ENCODE measurements around the gene WDR54. TPM values are rescaled to one million over a fixed set of nuclear protein-coding genes. Genes with fewer than 3 reads are reported as not detected.
"Not testable (repeated sequence)": the region's sequence is repeated elsewhere in the genome, so short reads cannot be mapped to it uniquely, and the experiment has no call there.

Gene WDR54
- total RNA-seq, 1 donor from 2014 or later: 37.6 TPM

DNA sequence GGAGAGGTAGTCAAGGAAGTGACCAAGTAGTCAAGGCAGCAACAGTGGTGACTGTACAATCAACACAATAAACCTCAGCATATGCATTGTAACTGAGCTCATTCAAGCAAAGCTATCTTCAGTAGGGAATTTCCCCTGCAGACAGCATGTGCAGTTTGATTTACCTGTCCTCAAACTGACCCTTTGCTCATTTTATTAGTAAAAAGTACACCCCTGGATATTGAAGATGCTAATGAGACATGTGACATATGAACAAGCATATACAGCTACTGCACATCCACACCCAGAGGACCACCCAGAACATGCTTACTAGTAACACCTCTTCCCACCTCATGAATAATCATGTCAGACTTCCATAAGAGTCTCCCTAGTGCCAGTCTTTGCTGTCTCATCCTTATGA lies 15.5 kb upstream of the WDR54 start:
- peak in 1 of 2 donors; percentile 23 for DNase-seq (ENCODE audit: low read depth in 2 of 2)

DNA sequence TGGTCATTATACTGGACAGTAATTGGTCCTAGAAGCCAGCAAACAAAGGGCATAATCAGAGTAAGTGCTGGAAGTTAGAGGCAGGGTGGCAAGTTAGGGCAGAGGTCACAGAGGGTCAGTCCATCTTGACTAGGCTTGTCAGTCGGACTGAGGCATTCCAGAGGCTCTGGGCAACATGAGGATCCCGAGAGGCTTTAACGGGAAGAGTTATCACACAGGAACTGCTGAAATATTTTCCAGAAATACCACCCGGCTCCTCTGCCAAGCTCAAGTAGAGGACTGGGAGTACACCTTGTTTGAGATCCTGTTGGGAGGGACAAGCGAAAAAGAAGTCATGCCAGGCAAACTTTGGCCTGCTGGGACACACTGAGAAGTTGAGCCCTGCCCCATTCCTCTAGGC lies 13.8 kb upstream of the WDR54 start:
- no peak for DNase-seq (ENCODE audit: low read depth in 2 of 2)

GRCh38 chr2:74413001-74413698 lies 8.4 kb upstream of the WDR54 start:
- no peak for DNase-seq (ENCODE audit: low read depth in 2 of 2)

DNA sequence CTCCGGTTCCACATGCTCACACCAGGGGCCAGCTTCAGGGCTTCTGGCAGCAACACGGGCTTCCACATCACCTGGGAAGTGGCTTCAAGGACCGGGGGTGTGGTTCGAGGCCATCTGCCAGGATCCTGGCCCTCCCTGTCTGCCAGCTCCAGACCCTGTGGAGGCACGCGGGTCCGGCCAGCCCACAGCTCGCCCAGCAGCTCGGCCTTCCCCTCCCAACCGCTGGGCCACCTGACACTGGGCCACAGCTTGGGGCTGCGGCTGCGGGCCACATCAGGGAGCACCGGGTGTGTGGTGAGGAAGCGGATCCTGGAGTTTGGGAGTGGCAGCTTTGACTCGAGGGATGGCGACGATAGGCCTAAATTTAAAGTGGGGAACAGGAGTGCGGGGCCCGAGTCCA lies 7.1 kb upstream of the WDR54 start:
- DNase-seq (ENCODE audit: low read depth in 2 of 2): no peak

GRCh38 chr2:74414881-74415761 lies 6.4 kb upstream of the WDR54 start:
- DNase-seq (ENCODE audit: low read depth in 2 of 2): no peak

- DNase-seq (ENCODE audit: low read depth in 2 of 2): no peak
These were observed 5.7 kb upstream of the WDR54 start for GRCh38 chr2:74415762-74416395.

- no peak for DNase-seq (ENCODE audit: low read depth in 2 of 2)
These were observed 4.8 kb upstream of the WDR54 start for GRCh38 chr2:74416778-74417177.

DNA sequence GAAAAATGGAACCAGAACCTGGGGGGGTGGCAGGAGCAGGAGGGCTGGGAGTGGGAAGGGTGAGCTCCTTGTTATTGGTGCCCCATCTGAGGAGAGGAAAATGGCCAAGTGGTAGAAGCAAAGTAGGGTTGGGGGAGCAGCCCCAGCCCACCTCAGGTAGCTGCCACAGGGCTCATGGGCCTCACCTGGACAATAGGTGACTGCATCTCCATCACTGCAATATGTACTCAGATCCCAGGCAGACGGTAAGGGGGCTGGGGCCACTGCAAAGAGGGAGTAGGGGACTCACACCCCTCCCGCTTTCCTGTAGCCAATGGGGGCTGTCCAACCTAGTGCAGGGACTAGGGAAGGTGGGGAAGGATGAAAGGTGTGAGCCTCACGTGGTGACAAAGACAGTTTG lies 4.3 kb upstream of the WDR54 start:
- no peak for DNase-seq (ENCODE audit: low read depth in 2 of 2)

DNA sequence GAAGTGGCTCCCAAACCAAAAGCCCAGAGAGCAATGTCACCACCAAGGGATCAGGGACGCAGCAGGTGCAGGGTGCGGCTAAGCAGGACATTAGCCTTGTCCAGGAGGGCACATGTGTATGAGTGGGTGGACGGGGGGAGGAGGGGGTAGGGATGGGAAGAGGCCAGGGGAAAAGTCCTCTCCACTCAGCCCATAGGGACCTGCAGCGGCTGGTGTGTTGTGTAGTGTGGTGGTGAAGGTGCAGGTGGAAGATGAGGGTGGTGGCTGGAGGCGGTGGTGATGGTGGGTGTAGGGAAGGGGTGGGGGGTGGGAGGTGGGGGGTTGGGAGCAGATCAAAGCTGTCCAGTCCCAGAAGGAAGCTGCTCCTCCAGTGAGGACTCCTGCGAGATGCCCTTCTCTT lies 3.8 kb upstream of the WDR54 start:
- no peak for DNase-seq (ENCODE audit: low read depth in 2 of 2)

- no peak for DNase-seq (ENCODE audit: low read depth in 2 of 2)
These were observed 3.2 kb upstream of the WDR54 start for GRCh38 chr2:74418312-74418711.

- no peak for DNase-seq (ENCODE audit: low read depth in 2 of 2)
These were observed 2.2 kb upstream of the WDR54 start for GRCh38 chr2:74419345-74419744.

DNA sequence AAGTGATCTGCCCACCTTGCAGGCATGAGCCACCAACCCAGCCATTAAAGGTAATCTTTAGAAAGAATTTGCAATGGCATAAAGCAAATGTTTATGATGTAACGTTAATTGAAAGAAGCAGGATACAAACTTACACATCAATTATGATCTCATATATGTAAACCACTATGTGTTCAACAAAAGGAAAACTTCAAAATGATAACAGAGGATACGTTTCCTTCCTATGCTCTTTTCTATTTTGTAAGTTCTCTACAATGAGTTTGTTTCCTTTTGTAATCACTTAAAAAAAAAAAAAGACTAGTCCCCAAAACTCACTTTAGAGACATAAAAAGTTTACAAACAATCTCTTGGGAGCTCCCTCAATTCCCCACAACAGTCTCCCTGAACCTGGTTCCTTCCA lies 1.5 kb upstream of the WDR54 start:
- DNase-seq (ENCODE audit: low read depth in 2 of 2): no peak

DNA sequence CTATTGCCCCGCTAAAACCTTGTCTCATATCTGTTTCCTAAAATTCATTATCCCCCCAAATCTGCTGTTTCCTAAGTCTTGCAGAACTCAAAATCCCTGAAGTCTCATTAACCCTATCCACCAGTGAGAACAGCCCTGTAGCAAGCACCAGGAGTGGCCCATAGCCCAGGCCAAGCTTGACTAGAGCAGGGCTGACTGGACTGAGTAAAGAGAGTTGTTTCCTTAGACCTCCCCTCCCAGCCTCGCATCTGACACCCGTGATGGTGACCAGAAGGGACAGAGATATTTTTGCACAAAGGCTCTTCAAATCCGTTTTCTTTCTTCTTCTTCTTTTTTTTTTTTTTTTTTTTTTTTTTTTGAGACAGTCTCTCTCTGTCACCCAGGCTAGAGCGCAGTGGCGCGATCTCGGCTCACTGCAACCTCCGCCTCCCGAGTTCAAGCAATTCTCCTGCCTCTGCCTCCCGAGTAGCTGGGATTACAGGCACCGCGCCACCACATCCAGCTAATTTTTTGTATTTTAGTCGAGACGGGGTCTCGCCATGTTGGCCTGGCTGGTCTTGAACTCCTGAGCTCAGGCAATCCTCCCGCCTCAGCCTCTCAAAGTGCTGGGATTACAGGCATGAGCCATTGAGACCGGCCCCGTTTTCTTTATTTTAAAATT lies 957 bp upstream of the WDR54 start:
- DNase-seq (ENCODE audit: low read depth in 2 of 2): not testable (repeated sequence)

GRCh38 chr2:74423231-74424095 lies 1.9 kb downstream of the WDR54 start:
- DNase-seq (ENCODE audit: low read depth in 2 of 2): no peak

GRCh38 chr2:74424139-74424992 lies 2.8 kb downstream of the WDR54 start:
- DNase-seq (ENCODE audit: low read depth in 2 of 2): no peak

GRCh38 chr2:74424995-74425406 lies 3.5 kb downstream of the WDR54 start:
- DNase-seq (ENCODE audit: low read depth in 2 of 2): no peak

GRCh38 chr2:74425523-74425922 lies 4.0 kb downstream of the WDR54 start:
- DNase-seq (ENCODE audit: low read depth in 2 of 2): no peak

DNA sequence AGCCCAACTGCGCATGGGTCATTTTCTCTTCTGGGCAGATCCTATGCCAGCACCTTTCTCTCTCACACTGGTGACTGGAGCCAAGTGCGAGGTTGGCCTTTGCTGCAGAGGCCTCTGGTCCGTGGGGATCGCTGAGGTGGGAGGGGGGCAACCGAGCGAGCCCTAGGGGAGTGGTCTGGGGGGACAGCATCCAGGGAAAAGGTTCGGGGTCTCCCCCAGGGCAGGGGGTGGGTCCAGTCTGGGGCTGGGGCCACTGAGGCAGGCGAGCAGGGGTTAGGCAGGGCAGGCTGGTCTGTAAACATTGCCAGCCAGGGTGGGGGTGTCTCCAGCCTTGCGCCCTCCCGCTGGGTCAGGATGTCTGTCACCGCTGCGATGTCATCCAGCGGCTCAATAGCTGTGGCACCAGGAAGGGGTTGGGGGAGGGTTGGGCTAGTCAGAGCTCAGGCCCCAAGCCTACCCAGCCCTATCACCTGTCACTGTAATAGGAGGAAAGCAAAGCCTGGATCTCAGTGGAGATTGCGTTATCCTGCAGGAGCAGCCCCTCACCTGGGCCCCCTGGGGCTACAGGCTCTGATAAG lies 4.7 kb downstream of the WDR54 start:
- DNase-seq (ENCODE audit: low read depth in 2 of 2): no peak

DNA sequence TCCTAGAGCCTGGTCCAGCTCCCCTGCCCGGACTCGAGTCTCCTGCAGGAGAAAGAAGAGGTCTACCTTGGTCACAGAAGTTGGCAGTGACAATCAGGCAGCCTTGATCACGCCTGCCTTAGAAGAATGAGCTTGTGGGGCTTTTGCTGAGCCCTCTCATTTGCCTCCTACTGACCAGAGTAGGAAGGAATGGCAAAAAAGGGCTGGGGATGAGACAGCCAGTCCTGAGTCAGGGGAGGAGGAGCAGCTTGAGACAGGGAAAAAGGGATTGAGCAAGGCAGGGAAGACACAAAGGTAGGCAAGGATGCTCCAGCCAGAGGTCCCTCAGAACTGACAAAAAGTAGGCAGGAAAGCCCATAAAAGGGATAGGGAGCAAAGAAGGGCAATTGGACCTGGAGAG lies 6.0 kb downstream of the WDR54 start:
- no peak for DNase-seq (ENCODE audit: low read depth in 2 of 2)

DNA sequence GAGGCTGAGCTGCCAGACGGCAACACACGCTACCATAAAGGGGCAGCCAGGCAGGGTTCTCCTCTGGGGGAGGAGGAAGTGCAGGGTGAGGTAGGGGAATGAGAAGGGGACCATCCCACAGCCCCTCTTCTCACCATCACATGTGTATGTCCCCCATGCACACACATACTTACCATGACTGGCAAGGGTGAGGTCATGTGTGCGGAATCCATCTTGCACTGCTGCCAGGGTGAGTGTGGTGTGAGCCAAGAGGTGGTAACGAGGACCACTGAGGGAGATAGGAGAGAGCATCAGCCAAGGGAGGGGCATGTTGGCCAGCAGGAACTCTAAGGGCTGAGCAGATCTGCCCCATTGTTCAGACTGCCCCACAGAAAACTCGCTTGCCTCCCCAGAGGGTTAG lies 7.1 kb downstream of the WDR54 start:
- no peak for DNase-seq (ENCODE audit: low read depth in 2 of 2)

Data from dermis microvascular lymphatic vessel endothelial cell (primary cell).